MCF 10A (cell line): Measurements from ENCODE around the gene NAALADL1. TPM values are rescaled to one million over a fixed set of nuclear protein-coding genes. Genes with fewer than 3 reads are reported as not detected.

Experiments used
- Bru-seq: library from RNA; stranded (reverse); fragments of 400-500 nt; gene quantifications from one replicate; lab custom pipeline; 2021; lab: Mats Ljungman, UMichigan
- BruChase-seq, 2 experiments: library from RNA; stranded (reverse); fragments of 400-500 nt; gene quantifications; one replicate each; lab custom pipeline; 2021; lab: Mats Ljungman, UMichigan
- BruUV-seq: library from RNA; stranded (reverse); fragments of 400-500 nt; replicated peaks from 2 replicates; lab custom pipeline; 2021; lab: Mats Ljungman, UMichigan
- CTCF ChIA-PET: fragments of 300-600 bp; sonication (Branson Sonifier 250); formaldehyde crosslinking; extraction: SDS; loops from one replicate; lab custom pipeline; 2021; ENCODE audit warnings: antibody characterized with exemption, inconsistent platforms; lab: Yijun Ruan, JAX
- POLR2A ChIA-PET: fragments of 300-600, 350-650 bp; sonication (Branson Sonifier 250); formaldehyde crosslinking; extraction: SDS; loops from one replicate; lab custom pipeline; 2020; ENCODE audit warnings: antibody characterized with exemption, inconsistent platforms; lab: Yijun Ruan, JAX
- DNase-seq: peaks from one replicate; pipeline ENCODE4 v3.0.0-alpha.2; 2018; ENCODE audit not compliant: unreplicated experiment
- H3K27ac Mint-ChIP-seq: one replicate; pipeline ENCODE4 v1.8.0; 2022; ENCODE audit warnings: mild to moderate bottlenecking, low read depth, mixed read lengths; ENCODE audit not compliant: unreplicated experiment
- H3K27me3 Mint-ChIP-seq: one replicate; pipeline ENCODE4 v1.8.0; 2022; ENCODE audit warnings: mixed read lengths; ENCODE audit not compliant: insufficient read depth, unreplicated experiment
- H3K36me3 Mint-ChIP-seq: one replicate; pipeline ENCODE4 v1.8.0; 2022; ENCODE audit warnings: mild to moderate bottlenecking, moderate library complexity, mixed read lengths; ENCODE audit not compliant: insufficient read depth, unreplicated experiment
- H3K4me1 Mint-ChIP-seq: one replicate; pipeline ENCODE4 v1.8.0; 2022; ENCODE audit warnings: mixed read lengths; ENCODE audit not compliant: insufficient read depth, unreplicated experiment
- H3K4me3 Mint-ChIP-seq: one replicate; pipeline ENCODE4 v1.8.0; 2022; ENCODE audit warnings: mild to moderate bottlenecking, moderate library complexity, mixed read lengths; ENCODE audit not compliant: unreplicated experiment
- H3K9me3 Mint-ChIP-seq: one replicate; pipeline ENCODE4 v1.8.0; 2022; ENCODE audit warnings: mixed read lengths; ENCODE audit not compliant: unreplicated experiment
- CTCF ChIP-seq: fragments of 200-600 bp; IDR thresholded peaks from one replicate; pipeline ENCODE4 v1.8.0; 2022; ENCODE audit warnings: antibody characterized with exemption, mild to moderate bottlenecking; ENCODE audit not compliant: unreplicated experiment
- intact Hi-C: fragments of 100-400 bp; cut with micrococcal nuclease; formaldehyde crosslinking; loops from 2 replicates; pipeline ENCODE4 v1.14.1; 2022
- long read RNA-seq: library from polyadenylated mRNA; stranded (forward); transcript quantifications from one replicate; pipeline ENCODE4 v2.0.0, GENCODE V29; 2022
- total RNA-seq: library from RNA; stranded (reverse); gene quantifications from 2 replicates; pipeline ENCODE4 v1.2.3, GENCODE V29; 2022

Gene NAALADL1
- total RNA-seq (not detected in 2 replicates), Bru-seq, nascent RNA (not detected), BruChase-seq, experiment 1, labeled RNA remaining after a 6-hour chase (not detected), BruChase-seq, experiment 2, labeled RNA remaining after a 2-hour chase (not detected)
- long read RNA-seq: 0 reads

GRCh38 chr11:65058419-65059054 lies at the start of gene NAALADL1:
Gene NAALADL1 (minus strand): TSS chr11:65058553. CDS start chr11:65058521, 32 bp downstream.
- no peak for DNase-seq
- POLR2A ChIA-PET: no interaction called here
- Mint-ChIP-seq H3K4me3 (no peak within 1 kb of the TSS), H3K9me3 (no peaks in the 10 kb centered on the region), H3K36me3 (no peaks in the 10 kb centered on the region), H3K27me3 (no peaks in the 10 kb centered on the region), H3K4me1 (no peaks in the 10 kb centered on the region), H3K27ac (no peak within 1 kb of the TSS)
- intact Hi-C loops: no loop called here
- no peak for TF ChIP-seq CTCF
- BruUV-seq: no TSS peak
- CTCF ChIA-PET: interaction anchor here (1.2 kb wide), 1 partner anchor 18 kb away, joined by 3 read pairs; no protein-coding TSS in a partner anchor

GRCh38 chr11:65107751-65108468 lies 49.6 kb upstream of the NAALADL1 start:
- intact Hi-C loops: no loop called here
- CTCF ChIA-PET: interaction anchor here (0.7 to 1.1 kb wide), 4 partner anchors 9 to 207 kb away, joined by 3 to 4 read pairs (median 4); no protein-coding TSS in a partner anchor
- TF ChIP-seq CTCF: no peak
- no TSS peak for BruUV-seq
- H3K36me3 Mint-ChIP-seq: peaks cover 32% of the 10 kb centered on the region
- H3K9me3 Mint-ChIP-seq: no peaks in the 10 kb centered on the region
- no peak overlapping the region for H3K4me3 Mint-ChIP-seq
- POLR2A ChIA-PET: interaction anchor here (0.8 to 5.8 kb wide), 3 partner anchors 9 to 13 kb away, joined by 3 to 63 read pairs (median 5); partner anchors contain the start of genes VPS51 and ZNHIT2
- DNase-seq: no peak
- H3K27ac Mint-ChIP-seq: no peak overlapping the region
- peaks cover 6% of the 10 kb centered on the region for H3K4me1 Mint-ChIP-seq
- no peaks in the 10 kb centered on the region for H3K27me3 Mint-ChIP-seq

GRCh38 chr11:65107078-65107477 lies 48.7 kb upstream of the NAALADL1 start:
- intact Hi-C loops: no loop called here
- H3K36me3 Mint-ChIP-seq: peaks cover 31% of the 10 kb centered on the region
- no peak overlapping the region for H3K4me3 Mint-ChIP-seq
- POLR2A ChIA-PET: interaction anchor here (5.8 kb wide), 1 partner anchor 9 kb away, joined by 63 read pairs; the partner anchor contains the start of gene VPS51
- no peak for DNase-seq
- no peaks in the 10 kb centered on the region for H3K9me3 Mint-ChIP-seq
- CTCF ChIA-PET: interaction anchor here (0.7 to 0.8 kb wide), 2 partner anchors 8 to 208 kb away, joined by 4 read pairs; no protein-coding TSS in a partner anchor
- no TSS peak for BruUV-seq
- H3K27ac Mint-ChIP-seq: no peak overlapping the region
- peaks cover 5% of the 10 kb centered on the region for H3K4me1 Mint-ChIP-seq
- H3K27me3 Mint-ChIP-seq: no peaks in the 10 kb centered on the region
- TF ChIP-seq CTCF: no peak

GRCh38 chr11:65104628-65105027 lies 46.3 kb upstream of the NAALADL1 start:
- CTCF ChIA-PET: no interaction called here
- no peak for DNase-seq
- POLR2A ChIA-PET: interaction anchor here (0.9 kb wide), 1 partner anchor 21 kb away, joined by 3 read pairs; the partner anchor contains the start of gene CDCA5
- no peak overlapping the region for H3K27ac Mint-ChIP-seq
- no TSS peak for BruUV-seq
- TF ChIP-seq CTCF: no peak
- H3K36me3 Mint-ChIP-seq: peaks cover 19% of the 10 kb centered on the region
- H3K27me3 Mint-ChIP-seq: no peaks in the 10 kb centered on the region
- no peaks in the 10 kb centered on the region for H3K4me1 Mint-ChIP-seq
- intact Hi-C loops: no loop called here
- no peaks in the 10 kb centered on the region for H3K9me3 Mint-ChIP-seq
- no peak overlapping the region for H3K4me3 Mint-ChIP-seq
